ENCODE data around the gene MASP2.
"Not testable (repeated sequence)": the region's sequence is repeated elsewhere in the genome, so short reads cannot be mapped to it uniquely, and the experiment has no call there.

The MASP2 gene

DNA sequence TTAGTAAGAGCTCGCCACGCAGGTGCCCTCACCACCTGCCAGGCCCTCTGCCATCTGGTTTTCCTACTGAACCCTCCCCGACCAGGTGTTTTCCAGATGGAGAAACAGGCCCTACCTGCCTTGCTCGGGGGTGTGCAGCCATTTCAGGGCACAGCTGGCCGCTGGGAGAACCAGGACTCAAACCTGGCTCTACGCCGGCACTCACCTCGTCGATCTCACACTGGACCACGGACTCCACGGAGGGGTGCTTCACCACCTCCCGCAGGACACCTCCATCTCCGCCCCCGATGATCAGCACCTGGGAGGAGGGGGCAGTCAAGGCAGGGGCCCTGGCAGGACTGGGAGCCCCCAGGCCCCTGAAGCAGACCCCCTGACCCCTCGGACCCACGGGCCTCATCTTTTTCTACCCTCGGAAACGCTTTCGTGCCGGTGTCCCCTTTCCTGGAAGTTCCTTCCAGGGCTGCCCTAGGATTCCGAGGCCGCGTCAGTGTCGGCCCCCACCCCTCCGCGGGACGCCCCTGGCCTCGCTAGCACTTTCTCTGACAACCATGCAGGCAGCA, 11.6 kb upstream of the MASP2 start:
- no peak for DNase-seq (ENCODE audit: low read depth)

DNA sequence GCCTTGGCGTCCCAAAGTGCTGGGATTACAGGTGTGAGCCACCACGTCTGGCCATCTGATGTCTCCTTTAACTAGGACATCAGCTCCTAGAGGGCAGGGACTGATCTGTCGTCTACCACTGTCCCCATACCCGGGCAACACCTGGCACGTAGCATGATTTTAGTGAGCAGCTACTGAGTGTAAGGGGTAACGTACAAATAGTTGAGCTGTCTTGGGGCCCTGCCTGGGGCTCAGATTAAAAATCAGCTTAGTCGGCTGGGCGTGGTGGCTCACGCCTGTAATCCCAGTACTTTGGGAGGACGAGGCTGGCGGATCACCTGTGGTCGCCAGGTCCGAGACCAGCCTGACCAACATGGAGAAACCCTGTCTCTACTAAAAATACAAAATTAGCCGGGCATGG, 11.0 kb upstream of the MASP2 start:
- no peak for DNase-seq (ENCODE audit: low read depth)

DNA sequence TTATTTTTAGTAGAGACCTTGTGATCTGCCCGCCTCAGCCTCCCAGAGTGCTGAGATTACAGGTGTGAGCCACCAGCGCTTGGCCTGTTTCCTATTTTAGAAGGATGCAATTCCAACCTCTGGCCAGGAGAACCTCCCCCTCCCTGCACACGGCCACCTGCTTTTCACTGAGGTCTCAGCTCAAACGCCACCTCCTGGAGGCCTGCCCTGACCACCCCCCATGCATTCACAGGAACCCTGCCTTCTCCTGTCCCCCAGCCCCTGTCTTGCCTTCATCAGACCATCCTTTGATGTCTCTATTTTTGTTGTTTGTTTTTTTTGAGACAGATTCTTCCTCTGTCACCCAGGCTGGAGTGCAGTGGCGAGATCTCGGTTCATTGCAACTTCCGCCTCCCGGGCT, 10.4 kb upstream of the MASP2 start:
- DNase-seq (ENCODE audit: low read depth): no peak

DNA sequence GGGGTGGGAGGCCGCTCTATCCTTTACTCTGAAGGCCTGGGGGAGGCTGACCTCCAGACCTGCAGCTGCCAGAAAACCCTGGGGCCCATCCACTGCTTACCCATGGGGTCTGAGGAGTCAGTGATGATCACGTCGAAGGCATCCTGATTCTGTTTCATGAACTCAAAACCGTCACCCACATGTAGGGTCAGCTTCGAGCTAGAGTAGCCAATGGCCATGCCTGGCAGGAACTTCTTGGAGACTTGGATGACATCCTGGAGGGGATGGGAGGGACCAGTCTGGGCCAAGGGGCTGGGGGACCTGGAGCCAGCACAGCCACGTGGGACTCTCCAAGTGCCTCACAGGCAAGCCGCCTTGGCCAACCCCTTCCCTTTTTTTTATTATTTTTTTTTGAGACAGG, 9.5 kb upstream of the MASP2 start:
- no peak for DNase-seq (ENCODE audit: low read depth)

DNA sequence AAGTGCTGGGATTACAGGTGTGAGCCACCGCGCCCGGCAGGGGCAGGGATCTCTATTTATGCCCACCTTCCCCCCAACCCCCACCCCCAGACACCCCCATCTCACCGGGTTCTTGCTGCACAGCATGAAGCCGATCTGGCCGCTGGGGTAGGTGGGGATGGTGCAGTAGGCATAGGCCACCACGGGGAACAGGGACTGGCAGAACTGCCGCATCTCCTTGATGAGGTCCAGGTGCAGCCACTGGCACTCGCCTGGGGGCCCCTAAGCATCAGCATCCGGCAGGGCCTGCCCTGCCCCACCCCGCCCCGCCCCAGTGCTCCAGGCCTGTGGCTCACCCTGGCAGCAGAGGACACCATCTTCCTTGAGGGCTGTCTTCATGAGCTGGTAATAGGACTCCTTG, 8.6 kb upstream of the MASP2 start:
- no peak for DNase-seq (ENCODE audit: low read depth)

DNA sequence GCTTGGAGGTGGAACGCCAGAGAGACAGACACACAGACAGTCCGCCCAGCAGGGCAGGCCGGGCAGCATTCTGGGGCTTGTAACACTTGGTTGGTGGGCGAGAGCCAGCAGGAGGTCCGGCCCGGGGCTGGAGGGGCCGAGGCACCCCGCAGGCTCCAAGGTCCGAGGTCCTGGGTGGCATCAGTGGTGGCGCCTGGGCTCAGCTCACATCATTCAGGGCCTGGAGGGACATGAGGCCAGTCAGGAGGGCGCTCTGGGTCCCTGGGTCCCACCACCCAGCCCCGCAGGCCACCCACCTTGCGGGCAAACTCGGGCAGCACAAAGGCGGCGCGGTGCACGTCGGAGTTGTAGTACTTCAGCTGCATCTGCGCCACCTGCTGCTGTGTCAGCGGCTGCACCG, 7.6 kb upstream of the MASP2 start:
- no peak for DNase-seq (ENCODE audit: low read depth)

DNA sequence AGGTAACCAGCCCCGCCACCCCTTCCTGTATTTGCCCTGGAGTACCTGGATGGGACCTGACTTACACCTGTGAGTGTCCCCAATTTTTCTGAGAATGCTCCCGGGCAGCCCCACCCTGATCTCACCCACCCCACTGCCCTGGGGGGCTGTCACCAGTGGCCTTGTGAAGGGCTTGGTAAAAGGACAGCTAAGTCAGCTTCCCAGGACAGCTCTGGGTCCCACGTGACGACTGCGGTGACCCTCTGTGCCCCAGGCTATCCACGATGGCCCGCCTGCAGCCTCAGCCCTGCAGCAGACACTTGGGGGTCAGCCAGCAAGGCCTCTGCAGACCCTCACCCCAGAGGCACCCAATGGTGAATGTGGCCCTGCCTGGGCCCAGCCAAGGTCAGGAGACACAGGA, 7.1 kb upstream of the MASP2 start:
- no peak for DNase-seq (ENCODE audit: low read depth)

DNA sequence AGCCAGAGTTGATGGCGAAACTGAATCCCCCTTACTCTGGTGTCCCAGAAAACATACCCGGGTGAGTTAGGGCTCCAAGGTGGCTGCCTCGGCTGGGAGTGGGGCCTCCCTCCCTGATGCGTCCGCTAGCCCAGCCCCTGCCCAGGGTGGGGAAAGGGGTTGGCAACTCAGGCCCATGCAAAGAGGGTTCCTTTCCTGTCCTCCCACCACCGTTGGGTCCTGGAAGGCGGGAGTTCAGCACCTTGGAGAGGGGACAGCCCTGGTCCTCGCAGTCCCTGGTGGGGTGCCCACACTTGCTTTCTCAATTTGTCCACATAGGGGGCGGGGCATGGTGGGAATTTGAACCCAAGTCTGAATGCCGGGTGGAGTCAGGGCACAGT, 6.7 kb upstream of the MASP2 start:
- no peak for DNase-seq (ENCODE audit: low read depth)

DNA sequence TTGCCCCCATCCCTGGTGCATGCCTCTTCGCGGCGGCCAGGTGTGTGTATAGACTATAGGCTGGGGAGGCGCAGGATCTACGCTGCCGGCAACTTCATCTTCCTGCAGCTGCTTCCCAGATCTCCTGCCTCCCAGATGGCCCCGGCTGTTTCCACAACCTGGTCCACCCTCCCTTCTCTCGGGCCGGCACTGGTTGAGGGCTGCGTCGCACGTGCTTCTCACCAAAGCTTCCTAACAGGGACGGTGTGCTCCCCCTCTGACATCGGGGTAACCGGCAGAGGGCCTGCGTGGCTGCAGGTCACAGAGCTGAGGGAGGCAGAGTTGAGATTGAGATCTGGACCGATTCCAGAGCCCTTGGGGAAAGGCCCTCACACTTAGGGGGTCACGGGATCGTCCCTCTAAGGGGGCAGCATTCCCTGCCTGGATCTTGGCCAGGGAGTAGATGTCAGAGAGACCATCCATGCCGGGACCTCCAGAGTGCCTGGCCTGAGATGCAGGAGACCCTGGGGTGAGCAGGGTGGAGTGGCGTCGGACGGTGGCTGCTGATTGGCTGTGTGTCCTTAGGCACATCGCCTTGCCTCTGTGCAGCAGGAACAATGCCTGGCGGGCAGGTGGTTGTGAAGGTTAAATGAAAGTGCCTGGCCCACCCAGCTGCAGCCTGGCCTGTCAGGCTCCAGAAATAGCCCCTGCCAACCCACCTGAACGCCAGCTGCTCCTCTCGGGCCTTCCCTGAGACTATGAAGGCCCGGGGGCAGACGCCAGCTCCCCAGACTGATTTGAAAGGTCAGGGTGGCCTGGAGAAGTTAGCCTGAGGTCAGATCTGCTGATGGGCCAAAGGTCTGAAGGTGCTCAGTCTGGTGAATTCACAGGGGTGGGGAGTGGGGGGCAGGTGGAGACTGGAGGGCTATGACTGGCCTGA, 6.1 kb upstream of the MASP2 start:
- DNase-seq (ENCODE audit: low read depth): no peak

DNA sequence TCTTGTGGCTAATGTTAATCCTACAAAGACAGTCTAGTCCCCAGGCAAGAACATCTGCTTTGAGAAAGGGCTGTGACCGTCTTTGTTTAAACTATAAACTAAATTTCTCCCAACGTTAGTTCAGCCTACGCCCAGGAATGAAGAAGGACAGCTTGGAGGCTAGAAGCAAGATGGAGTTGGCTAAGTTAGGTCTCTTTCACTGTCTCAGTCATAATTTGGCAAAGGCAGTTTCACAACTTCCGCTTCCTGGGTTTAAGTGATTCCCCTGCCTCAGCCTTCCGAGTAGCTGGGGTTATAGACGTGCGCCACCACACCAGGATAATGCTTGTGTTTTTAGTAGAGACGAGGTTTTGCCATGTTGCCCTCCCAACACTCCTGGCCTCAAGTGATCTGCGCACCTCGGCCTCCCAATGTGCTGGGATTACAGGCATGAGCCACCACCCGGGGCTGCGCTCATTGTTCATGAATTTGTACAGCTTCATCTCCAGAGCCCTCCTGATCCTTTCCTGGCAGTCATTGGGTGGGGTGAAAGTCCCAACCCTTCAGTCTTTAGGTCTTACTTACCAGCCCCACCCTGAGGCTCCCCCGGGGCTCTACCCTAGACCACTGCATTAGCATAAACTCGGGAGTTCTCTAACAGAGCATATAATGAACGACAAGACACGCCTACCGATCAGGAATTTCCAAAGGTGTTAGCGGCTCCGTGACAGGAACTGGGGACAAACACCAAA, 4.9 kb upstream of the MASP2 start:
- DNase-seq (ENCODE audit: low read depth): no peak

DNA sequence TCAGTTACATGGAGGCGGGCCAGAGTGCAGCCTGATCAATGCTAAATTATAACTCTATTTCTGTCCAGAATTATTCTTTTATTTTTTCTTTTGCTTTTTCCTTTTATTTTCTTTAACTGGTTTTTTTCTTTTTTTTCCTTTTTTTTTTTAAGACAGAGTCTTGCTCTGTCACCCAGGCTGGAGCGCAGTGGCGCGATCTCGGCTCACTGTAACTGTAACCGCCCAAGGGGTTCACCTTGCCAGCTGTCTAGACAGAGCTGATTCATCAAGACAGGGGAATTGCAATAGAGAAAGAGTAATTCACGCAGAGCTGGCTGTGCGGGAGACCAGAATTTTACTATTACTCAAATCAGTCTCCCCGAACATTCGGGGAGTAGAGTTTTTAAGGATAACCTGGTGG, 4.1 kb upstream of the MASP2 start:
- DNase-seq (ENCODE audit: low read depth): not testable (repeated sequence)

DNA sequence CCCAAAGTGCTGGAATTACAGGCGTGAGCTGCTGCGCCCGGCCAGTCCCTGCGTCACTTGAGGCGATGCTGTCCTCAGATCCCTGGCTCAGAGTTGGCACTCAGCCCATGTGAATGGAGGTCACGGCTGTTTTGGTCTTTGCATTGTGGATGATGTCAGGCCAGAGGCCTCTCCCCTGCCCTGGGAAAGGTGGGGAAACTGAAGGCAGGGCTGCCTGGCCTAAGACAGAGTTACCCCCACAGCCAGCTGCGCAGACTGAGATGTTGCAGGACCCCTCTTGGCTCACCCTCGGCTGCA, 821 bp downstream of the MASP2 start:
- DNase-seq (ENCODE audit: low read depth): no peak

DNA sequence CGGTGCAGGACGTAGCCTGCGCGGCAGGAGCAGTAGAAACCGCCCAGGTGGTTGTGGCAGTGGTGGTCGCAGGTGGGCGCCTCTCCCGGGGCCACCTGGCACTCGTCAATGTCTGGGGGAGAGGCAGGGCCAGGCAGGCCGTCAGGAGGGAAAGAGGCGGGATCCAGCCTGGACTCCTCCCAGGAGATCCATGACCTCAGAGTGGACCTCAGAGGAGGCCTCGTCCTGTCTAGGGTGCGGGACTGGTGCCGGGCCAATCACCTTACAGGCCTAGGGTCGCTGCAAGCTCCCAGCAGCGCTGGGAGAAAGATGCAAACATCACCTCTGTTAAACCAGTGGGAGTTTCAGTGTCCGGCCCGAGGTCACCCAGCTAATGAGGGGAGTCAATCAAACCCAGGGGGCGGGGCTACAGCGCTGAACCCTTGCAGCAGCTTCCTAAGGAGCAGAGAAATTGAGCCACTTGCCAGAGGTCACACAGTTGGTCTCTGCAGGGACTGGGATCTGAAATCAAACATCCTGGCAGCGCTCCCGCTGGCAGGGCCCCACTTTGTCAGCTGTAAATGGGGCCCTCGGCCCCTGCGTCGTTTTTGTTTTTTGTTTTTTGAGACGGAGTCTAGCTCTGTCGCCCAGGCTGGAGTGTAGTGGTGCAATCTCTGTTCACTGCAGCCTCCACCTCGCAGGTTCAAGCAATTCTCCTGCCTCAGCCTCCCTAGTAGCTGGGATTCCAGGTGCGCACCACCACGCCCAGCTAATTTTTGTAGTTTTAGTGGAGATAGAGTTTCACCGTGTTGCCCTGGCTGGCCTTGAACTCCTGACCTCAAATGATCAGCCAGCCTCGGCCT, 1.4 kb downstream of the MASP2 start:
- no peak for DNase-seq (ENCODE audit: low read depth)

DNA sequence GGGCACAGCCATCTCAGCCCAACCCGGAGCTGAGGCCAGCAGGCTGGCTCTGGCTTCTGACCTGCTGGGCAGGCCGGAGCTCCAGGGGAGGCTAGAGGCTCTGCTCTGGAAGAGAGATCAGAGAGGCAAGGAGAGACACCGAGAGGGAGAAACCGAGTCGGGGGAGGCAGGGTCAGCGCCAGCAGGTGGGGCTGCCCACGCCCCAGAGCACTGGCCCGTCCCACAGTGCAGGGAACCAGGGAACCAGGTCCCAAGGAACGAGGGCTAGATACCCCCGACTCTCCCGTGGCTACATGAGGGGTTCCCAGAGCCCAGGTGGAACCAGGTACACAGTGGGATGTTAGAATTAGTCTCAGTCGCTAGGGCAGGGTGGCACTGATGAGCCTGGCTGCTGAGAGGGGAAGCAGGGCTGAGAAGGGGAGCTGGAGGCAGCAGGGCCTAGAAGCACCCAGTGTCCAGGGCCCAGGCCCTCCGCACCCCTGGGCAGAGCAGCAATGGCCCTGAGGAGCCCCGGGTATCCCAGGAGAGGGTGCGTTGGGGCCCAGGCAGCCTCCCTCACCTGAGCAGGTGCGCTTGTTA, 2.1 kb downstream of the MASP2 start:
- no peak for DNase-seq (ENCODE audit: low read depth)

DNA sequence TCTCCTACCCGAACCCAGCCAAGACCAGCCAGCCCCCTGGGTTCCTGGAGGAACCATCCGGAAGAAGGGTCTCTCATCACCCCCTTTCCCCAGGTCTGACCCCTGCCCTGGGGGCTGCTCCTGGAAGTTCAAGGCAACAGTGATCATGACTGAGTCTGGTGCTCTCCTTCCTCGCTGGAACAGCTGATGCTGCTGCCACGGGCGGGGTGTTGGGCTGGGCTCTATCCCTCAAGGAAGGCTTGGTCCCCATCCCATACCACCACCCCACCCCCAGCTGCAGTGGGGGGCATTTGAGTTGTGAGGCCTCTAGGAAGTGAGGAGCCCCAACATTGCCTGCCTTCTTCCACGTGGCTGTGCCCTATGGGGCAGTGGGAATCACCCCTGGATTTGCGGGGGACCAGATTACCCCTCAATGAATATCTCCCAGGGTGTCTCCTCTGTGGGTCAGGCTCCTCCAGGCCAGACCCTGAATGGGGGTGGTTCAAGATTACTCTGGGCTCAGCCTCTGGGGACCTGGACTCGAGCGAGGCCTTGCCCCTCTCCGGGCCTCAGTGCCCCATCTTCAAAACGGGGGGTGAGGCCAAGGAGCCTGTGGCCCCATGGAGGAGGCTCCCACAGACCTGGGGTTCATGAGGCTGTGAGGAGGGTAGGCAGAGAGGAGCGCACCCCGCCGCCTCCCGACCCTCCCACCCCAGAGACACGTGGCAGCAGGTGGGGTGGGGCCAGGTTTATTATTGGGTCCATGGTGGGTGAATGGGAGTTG, 2.8 kb downstream of the MASP2 start:
- no peak for DNase-seq (ENCODE audit: low read depth)

DNA sequence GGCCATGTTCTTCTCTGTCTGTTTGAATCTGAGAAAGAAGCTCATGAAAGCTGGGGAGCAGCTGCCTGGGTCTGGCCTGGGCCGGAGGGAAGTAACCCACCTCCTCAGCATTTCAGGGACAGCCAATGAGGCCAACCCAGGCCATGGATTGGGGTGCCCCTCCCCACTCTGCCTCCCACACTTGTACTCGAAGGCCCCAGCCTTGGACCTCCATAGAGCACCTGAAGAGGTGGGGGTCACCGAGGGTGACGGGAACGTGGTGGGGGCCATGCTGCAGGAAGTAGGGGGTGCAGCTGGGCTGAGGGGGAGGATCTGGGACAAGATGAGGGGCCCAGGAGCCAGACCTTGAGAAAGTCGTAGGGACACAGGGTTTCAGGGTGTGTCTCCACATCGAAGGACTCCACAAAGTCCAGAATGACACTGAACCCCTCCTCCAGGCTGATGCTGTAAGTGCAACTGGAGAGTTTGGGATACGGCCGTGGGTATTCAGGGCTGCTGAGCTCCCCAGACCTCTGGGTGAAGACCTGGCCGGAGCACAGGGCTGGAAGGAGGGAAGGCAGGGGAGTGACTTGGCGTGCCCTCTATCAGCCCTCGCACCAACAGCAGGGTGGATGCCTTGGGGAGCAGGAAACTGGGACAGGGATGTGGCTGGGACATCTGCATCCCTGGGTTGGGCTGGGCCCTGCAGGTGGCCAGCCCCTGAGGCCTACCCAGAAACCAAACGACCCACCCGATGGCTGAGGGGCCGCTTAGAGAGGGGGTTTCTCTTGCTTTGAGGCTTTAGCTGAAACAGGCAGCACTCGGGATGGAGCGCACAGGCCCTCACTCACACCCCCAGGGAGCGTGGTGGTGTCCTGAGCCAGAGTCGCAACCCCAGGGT, 3.8 kb downstream of the MASP2 start:
- no peak for DNase-seq (ENCODE audit: low read depth)

DNA sequence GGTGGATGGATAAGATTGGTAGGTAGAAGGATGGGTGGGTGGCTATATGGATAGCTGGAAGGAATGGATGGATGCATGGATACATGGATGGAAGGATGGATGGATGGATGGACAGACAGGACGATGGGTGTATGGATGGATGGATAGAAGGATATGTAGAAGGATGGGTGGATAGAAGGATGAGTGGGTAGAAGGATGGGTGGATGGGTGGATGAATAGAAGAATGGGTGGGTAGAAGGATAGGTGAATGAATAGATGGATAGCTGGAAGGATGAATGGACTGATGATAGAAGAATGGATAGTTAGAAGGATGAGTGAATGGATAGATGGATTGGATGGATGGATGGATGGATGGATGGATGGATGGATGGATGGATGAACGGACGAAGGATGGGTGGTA, 5.0 kb downstream of the MASP2 start:
- DNase-seq (ENCODE audit: low read depth): no peak

DNA sequence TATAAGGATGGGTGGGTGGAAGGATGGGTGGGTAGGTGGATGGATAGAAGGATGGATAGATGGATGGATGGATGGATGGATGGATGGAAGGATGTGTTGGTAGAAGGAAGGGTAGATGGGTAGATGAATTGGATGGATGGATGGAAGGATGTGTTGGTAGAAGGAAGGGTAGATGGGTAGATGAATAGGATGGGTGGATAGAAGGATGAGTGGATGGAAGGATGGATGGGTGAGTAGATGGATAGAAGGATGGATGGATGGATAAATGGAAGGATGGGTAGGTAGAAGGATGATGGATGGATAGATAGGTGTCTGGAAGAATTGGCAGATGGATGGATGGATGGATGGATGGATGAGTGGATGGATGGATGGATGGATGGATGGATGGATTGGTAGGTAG, 6.0 kb downstream of the MASP2 start:
- no peak for DNase-seq (ENCODE audit: low read depth)

DNA sequence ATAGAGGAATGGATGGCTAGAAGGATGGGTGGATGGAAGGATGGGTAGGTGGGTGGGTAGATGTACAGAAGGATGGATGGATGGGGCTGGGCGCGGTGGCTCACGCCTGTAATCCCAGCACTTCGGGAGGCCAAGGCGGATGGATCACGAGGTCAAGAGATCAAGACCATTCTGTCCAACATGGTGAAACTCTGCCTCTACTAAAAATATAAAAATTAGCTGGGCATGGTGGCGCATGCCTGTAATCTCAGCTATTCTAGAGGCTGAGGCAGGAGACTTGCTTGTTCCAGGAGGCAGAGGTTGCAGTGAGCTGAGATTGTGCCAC, 7.0 kb downstream of the MASP2 start:
- DNase-seq (ENCODE audit: low read depth): not testable (repeated sequence)

DNA sequence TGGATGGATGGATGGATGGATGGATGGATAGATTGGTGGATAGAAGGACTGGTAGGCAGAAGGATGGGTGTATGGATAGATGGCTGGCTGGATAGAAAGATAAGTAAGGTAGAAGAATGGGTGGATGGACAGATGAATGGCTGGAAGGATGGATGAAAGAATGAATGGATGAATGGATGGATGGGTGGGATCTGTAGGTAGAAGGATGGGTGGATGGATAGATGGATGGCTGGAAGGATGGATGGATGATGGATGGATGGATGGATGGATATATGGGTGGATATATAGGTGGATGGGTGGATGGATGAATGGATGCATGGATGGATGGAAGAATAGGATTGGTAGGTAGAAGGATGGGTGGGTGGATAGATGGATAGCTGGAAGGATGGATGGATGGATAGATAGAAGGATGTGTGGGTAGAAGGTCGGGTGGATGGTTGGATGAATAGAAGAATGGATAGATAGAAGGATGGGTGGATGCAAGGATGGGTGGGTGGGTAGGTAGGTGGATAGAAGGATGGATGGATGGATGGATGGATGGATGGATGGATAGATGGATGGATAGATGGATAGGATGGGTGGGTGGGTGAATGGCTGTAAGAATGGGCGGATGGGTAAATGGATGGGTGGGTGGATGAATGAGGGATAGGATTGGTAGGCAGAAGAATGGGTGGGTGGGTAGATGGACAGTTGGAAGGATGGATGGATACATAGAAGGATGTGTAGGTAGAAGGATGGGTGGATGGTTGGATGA, 7.5 kb downstream of the MASP2 start:
- no peak for DNase-seq (ENCODE audit: low read depth)
